Measurements from ENCODE around the gene B3GAT1.

GRCh38 chr11:134346976-134347350 is 65.1 kb downstream of the B3GAT1 start:
- no peak for TF ChIP-seq FOXA1 (IDR thresholded peaks at IDR 0.05)
- no peak for TF ChIP-seq LEF1 (IDR thresholded peaks at IDR 0.05; ENCODE audit: borderline replicate concordance)
- no peak for TF ChIP-seq BHLHE40 (IDR thresholded peaks at IDR 0.05; ENCODE audit: borderline replicate concordance)
- no peak for TF ChIP-seq FOXK2 (IDR thresholded peaks at IDR 0.05)
- TF ChIP-seq SP1 (IDR thresholded peaks at IDR 0.05) = no peak
- TF ChIP-seq TARDBP (IDR thresholded peaks at IDR 0.05) = no peak
- no peak for TF ChIP-seq ARNT (IDR thresholded peaks at IDR 0.05)

Measured in HEK293T (cell line).